DOHH2 (cell line): ENCODE results near the gene ZNF444.

Experiments used
- H3F3A ChIP-seq: fragments of 200-600 bp; sonication (generic), shearing (Covaris generic); 2 replicates; pipeline ENCODE4 v1.6.0; 2016; ENCODE audit warnings: antibody characterized with exemption, mild to moderate bottlenecking; ENCODE audit not compliant: control insufficient read depth, insufficient read depth
- H3K27ac ChIP-seq: fragments of 200-600 bp; sonication (generic); 2 replicates; pipeline ENCODE4 v1.5.1; 2014; ENCODE audit warnings: low read depth, mild to moderate bottlenecking, low read length, moderate library complexity
- H3K27me3 ChIP-seq: fragments of 200-600 bp; sonication (generic); 2 replicates; pipeline ENCODE4 v1.6.1; 2014; ENCODE audit warnings: mild to moderate bottlenecking, low read length, mixed read lengths; ENCODE audit not compliant: control insufficient read depth
- H3K36me3 ChIP-seq: fragments of 200-600 bp; sonication (generic); 2 replicates; pipeline ENCODE4 v1.6.1; 2014; ENCODE audit warnings: mild to moderate bottlenecking, low read length, moderate library complexity, mixed read lengths; ENCODE audit not compliant: control insufficient read depth
- H3K4me1 ChIP-seq: fragments of 200-600 bp; sonication (generic); 2 replicates; pipeline ENCODE4 v1.6.1; 2014; ENCODE audit warnings: mild to moderate bottlenecking, low read length, mixed read lengths; ENCODE audit not compliant: control insufficient read depth
- H3K4me2 ChIP-seq: fragments of 200-600 bp; sonication (generic); 2 replicates; pipeline ENCODE4 v1.6.0; 2014; ENCODE audit warnings: mild to moderate bottlenecking, low read length, moderate library complexity
- H3K4me3 ChIP-seq: fragments of 200-600 bp; sonication (generic); 2 replicates; pipeline ENCODE4 v1.5.1; 2014; ENCODE audit warnings: mild to moderate bottlenecking, low read length, mixed read lengths
- H3K79me2 ChIP-seq: fragments of 200-600 bp; sonication (generic); 2 replicates; pipeline ENCODE4 v1.6.1; 2014; ENCODE audit warnings: mild to moderate bottlenecking, low read length, mixed read lengths; ENCODE audit not compliant: control insufficient read depth
- H3K9me2 ChIP-seq: fragments of 200-600 bp; sonication (generic); replicated peaks from 2 replicates; pipeline ENCODE4 v1.6.1; 2014; ENCODE audit warnings: mild to moderate bottlenecking, low read length, mixed read lengths; ENCODE audit not compliant: control insufficient read depth
- H3K9me3 ChIP-seq: fragments of 200-600 bp; sonication (generic); 2 replicates; pipeline ENCODE4 v1.6.1; 2014; ENCODE audit warnings: antibody characterized with exemption, low read length, mixed read lengths; ENCODE audit not compliant: control insufficient read depth, insufficient read depth
- H4K20me1 ChIP-seq: fragments of 200-600 bp; sonication (generic); 2 replicates; pipeline ENCODE4 v1.6.0; 2014; ENCODE audit warnings: low read depth, mild to moderate bottlenecking, antibody characterized with exemption, low read length, moderate library complexity; ENCODE audit not compliant: control insufficient read depth, insufficient read depth
- EZH2phosphoT487 ChIP-seq: fragments of 200-600 bp; sonication (generic); IDR thresholded peaks from 2 replicates; pipeline ENCODE4 v1.6.1; 2017; ENCODE audit warnings: borderline replicate concordance, mild to moderate bottlenecking, antibody characterized with exemption, low read length, moderate library complexity, mixed read lengths
- TF ChIP-seq, protein P1 (sequence below): fragments of 200-600 bp; sonication (generic); IDR thresholded peaks from one replicate; pipeline ENCODE4 v1.5.1; 2014; ENCODE audit warnings: antibody characterized with exemption, mild to moderate bottlenecking, low read depth, low read length; ENCODE audit not compliant: poor library complexity, severe bottlenecking

ZNF444 gene

DNA sequence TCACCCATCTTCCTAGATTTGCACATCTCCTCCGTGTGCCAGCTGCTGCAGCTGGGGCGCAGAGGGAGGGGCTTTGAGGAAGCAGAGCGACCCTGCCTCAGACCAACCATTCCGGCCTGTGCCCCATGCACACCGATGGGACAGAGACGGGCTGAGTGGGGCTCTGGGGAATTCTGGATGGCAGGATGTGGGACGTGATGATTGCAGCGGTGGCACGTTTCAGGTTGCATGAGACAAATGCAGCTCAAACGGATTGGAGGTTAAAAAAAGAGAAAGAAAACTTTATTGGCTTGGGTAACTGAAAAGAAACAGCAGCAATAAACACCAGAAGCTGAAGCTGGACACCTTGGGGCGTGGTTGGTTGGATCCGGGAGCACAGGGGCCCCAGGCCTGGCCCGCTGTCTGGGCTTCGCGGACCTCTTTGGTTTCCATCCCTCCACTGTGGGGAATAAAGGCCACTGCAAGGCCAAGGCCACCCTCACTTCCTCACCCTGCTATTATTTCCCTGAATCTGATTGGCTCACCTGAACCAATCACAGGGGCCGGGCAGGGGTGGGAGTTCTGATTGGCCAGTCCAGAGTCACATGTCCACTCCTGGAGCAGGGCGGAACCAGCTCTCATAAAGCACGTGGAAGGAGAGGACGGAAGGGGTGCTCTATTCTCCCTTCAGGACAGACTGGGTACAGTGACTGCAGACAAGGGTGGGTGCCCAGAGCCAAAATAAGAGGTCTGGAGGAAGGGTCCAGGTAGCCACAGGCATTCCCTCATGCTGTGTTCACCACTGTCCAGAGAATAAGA is 13.9 kb upstream of the ZNF444 start:
- H3F3A ChIP-seq, result no peaks in the 10 kb centered on the region
- H3K79me2 ChIP-seq, result no peaks in the 10 kb centered on the region
- TF ChIP-seq, protein P1, sequence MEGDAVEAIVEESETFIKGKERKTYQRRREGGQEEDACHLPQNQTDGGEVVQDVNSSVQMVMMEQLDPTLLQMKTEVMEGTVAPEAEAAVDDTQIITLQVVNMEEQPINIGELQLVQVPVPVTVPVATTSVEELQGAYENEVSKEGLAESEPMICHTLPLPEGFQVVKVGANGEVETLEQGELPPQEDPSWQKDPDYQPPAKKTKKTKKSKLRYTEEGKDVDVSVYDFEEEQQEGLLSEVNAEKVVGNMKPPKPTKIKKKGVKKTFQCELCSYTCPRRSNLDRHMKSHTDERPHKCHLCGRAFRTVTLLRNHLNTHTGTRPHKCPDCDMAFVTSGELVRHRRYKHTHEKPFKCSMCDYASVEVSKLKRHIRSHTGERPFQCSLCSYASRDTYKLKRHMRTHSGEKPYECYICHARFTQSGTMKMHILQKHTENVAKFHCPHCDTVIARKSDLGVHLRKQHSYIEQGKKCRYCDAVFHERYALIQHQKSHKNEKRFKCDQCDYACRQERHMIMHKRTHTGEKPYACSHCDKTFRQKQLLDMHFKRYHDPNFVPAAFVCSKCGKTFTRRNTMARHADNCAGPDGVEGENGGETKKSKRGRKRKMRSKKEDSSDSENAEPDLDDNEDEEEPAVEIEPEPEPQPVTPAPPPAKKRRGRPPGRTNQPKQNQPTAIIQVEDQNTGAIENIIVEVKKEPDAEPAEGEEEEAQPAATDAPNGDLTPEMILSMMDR, result no peak
- no peak for TF ChIP-seq EZH2phosphoT487
- H3K27me3 ChIP-seq, result no peaks in the 10 kb centered on the region
- H3K9me2 ChIP-seq, result no peaks in the 10 kb centered on the region
- no peaks in the 10 kb centered on the region for H4K20me1 ChIP-seq
- H3K4me2 ChIP-seq, result no peak overlapping the region
- H3K27ac ChIP-seq, result no peak overlapping the region
- H3K36me3 ChIP-seq, result no peaks in the 10 kb centered on the region
- no peak overlapping the region for H3K4me3 ChIP-seq
- H3K9me3 ChIP-seq, result no peaks in the 10 kb centered on the region
- peaks cover 2% of the 10 kb centered on the region for H3K4me1 ChIP-seq

DNA sequence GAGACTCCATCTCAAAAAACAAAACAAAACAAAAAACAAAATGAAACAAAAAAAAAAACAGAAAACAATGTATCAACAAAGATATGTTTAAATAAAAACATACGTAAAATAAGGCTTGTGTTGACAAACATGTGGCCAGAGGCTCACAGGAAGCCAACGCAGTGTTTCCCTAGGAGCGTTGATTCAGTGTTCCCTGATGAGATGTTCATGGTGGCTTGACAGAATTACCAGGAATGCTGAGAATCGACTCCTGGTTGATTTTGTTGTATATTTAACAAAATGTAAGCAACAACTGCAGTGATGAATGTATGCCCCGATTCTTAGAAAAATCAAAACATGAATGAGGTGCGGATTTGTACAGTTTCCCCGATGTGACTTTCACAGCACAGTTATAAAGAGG is 11.1 kb upstream of the ZNF444 start:
- H3K9me2 ChIP-seq, result no peaks in the 10 kb centered on the region
- H3F3A ChIP-seq, result no peaks in the 10 kb centered on the region
- no peak overlapping the region for H3K4me2 ChIP-seq
- H3K27me3 ChIP-seq, result no peaks in the 10 kb centered on the region
- no peak overlapping the region for H3K4me3 ChIP-seq
- H3K4me1 ChIP-seq, result peaks cover 16% of the 10 kb centered on the region
- no peaks in the 10 kb centered on the region for H4K20me1 ChIP-seq
- H3K9me3 ChIP-seq, result no peaks in the 10 kb centered on the region
- no peak for TF ChIP-seq EZH2phosphoT487
- TF ChIP-seq, protein P1, result no peak
- no peaks in the 10 kb centered on the region for H3K79me2 ChIP-seq
- H3K27ac ChIP-seq, result no peak overlapping the region
- no peaks in the 10 kb centered on the region for H3K36me3 ChIP-seq

DNA sequence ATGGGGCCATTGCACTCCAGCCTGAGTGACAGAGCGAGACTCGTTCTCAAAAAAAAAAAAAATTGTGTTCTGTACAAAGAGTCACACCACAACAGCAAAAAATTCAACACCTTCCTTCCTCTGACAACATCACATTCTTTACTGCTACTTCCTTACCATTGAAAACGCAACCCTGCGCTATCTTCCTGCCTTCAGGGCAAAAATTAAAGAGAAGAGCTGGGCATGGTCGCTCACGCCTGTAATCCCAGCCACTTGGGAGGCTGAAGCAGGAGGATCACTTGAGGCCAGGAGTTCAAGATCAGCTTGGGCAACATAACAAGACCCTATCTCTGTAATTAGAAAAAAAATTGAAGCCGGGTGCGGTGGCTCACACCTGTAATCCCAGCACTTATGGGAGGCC is 9.4 kb upstream of the ZNF444 start:
- H3K9me2 ChIP-seq, result no peaks in the 10 kb centered on the region
- H3K79me2 ChIP-seq, result no peaks in the 10 kb centered on the region
- no peak overlapping the region for H3K27ac ChIP-seq
- no peak overlapping the region for H3K4me3 ChIP-seq
- TF ChIP-seq, protein P1, result no peak
- no peak for TF ChIP-seq EZH2phosphoT487
- no peaks in the 10 kb centered on the region for H3K36me3 ChIP-seq
- no peaks in the 10 kb centered on the region for H3F3A ChIP-seq
- peaks cover 16% of the 10 kb centered on the region for H3K4me1 ChIP-seq
- H3K9me3 ChIP-seq, result no peaks in the 10 kb centered on the region
- H3K4me2 ChIP-seq, result no peak overlapping the region
- no peaks in the 10 kb centered on the region for H4K20me1 ChIP-seq
- no peaks in the 10 kb centered on the region for H3K27me3 ChIP-seq
